H1 (cell line): ENCODE data around the gene STK33. TPM values are rescaled to one million over a fixed set of nuclear protein-coding genes. Genes with fewer than 3 reads are reported as not detected.

ENCODE experiments used
- CTCF ChIA-PET: fragments of 300-600 bp; sonication (Branson Sonifier 250); formaldehyde crosslinking; loops from one replicate; lab custom pipeline; 2021; ENCODE audit not compliant: partially characterized antibody; lab: Charles Lee
- POLR2A ChIA-PET: fragments of 300-600 bp; sonication (Branson Sonifier 250); formaldehyde crosslinking; loops from one replicate; lab custom pipeline; 2021; ENCODE audit warnings: inconsistent platforms; ENCODE audit not compliant: partially characterized antibody; lab: Charles Lee
- DNase-seq, 2 experiments: peaks; one replicate each; pipeline versions ENCODE4 v3.0.0 to v3.0.0-alpha.2; 2010 to 2022; ENCODE audit warnings: low spot score in 2 of 2, low read depth in 1 of 2, mixed read lengths in 1 of 2
- FAIRE-seq: peaks from 2 replicates; lab custom pipeline; 2011; peaks lifted over from hg19 to GRCh38; lab: Jason Lieb, UNC
- H2AFZ ChIP-seq: 2 replicates; pipeline ENCODE4 v1.8.1; 2012; ENCODE audit warnings: low read length, inconsistent platforms
- H2AK5ac ChIP-seq: 2 replicates; pipeline ENCODE4 v1.6.1; 2013; ENCODE audit warnings: low read depth, low read length
- H2BK120ac ChIP-seq: replicated peaks from 2 replicates; pipeline ENCODE3; 2013; ENCODE audit warnings: low read depth, low read length, inconsistent platforms
- H2BK12ac ChIP-seq: 2 replicates; pipeline ENCODE4 v1.6.1; 2013; ENCODE audit warnings: low read depth, low read length
- H2BK15ac ChIP-seq: 2 replicates; pipeline ENCODE4 v1.6.1; 2013; ENCODE audit warnings: low read length
- H2BK20ac ChIP-seq: 2 replicates; pipeline ENCODE4 v1.6.1; 2013; ENCODE audit warnings: low read length
- H2BK5ac ChIP-seq: 2 replicates; pipeline ENCODE4 v1.6.1; 2013; ENCODE audit warnings: low read depth, low read length
- H3K14ac ChIP-seq: 2 replicates; pipeline ENCODE4 v1.6.1; 2013; ENCODE audit warnings: inconsistent platforms; ENCODE audit not compliant: insufficient read length
- H3K18ac ChIP-seq: 2 replicates; pipeline ENCODE4 v1.6.1; 2013; ENCODE audit warnings: low read length; ENCODE audit errors: extremely low read depth
- H3K23ac ChIP-seq: 2 replicates; pipeline ENCODE4 v1.6.1; 2013; ENCODE audit warnings: inconsistent platforms; ENCODE audit not compliant: insufficient read length
- H3K23me2 ChIP-seq: 2 replicates; pipeline ENCODE4 v1.6.1; 2013; ENCODE audit warnings: low read depth, low read length
- H3K27ac ChIP-seq: 2 replicates; pipeline ENCODE4 v1.6.1; 2011; ENCODE audit warnings: low read depth, low read length, inconsistent platforms
- H3K27me3 ChIP-seq, 4 experiments: replicated peaks in 1 of 4; 1 replicate in 1 of 4; 2 replicates in 3 of 4; pipeline versions ENCODE4 v1.6.1 to v1.8.1; 2011 to 2013; ENCODE audit warnings: low read length in 3 of 4, mild to moderate bottlenecking in 3 of 4, inconsistent platforms in 2 of 4, mixed read lengths in 2 of 4, moderate library complexity in 1 of 4; ENCODE audit not compliant: control insufficient read depth in 3 of 4, insufficient read depth in 3 of 4; ENCODE audit errors: extremely low read depth in 1 of 4
- H3K36me3 ChIP-seq, 4 experiments: 2 replicates each; pipeline versions ENCODE4 v1.6.1 to v1.8.1; 2011 to 2013; ENCODE audit warnings: mild to moderate bottlenecking in 4 of 4, low read length in 3 of 4, moderate library complexity in 2 of 4, control low read depth in 1 of 4, inconsistent platforms in 1 of 4; ENCODE audit not compliant: insufficient read depth in 4 of 4, control insufficient read depth in 2 of 4
- H3K4ac ChIP-seq: replicated peaks from 2 replicates; pipeline ENCODE3; 2013; ENCODE audit warnings: low read length, low read depth, mixed read lengths, inconsistent platforms; ENCODE audit not compliant: insufficient read length
- H3K4me1 ChIP-seq, 4 experiments: replicated peaks in 1 of 4; 1 replicate in 1 of 4; 2 replicates in 3 of 4; pipeline versions ENCODE4 v1.6.1 to v1.8.1; 2011 to 2013; ENCODE audit warnings: low read length in 3 of 4, inconsistent platforms in 2 of 4, mixed read lengths in 1 of 4; ENCODE audit not compliant: insufficient read depth in 4 of 4, control insufficient read depth in 3 of 4
- H3K4me2 ChIP-seq, 2 experiments: 2 replicates each; pipeline versions ENCODE4 v1.6.1 to v1.8.1; 2011 to 2013; ENCODE audit warnings: low read depth in 2 of 2, low read length in 2 of 2, control low read depth in 1 of 2, inconsistent platforms in 1 of 2, mild to moderate bottlenecking in 1 of 2; ENCODE audit not compliant: insufficient read depth in 1 of 2
- H3K4me3 ChIP-seq, 4 experiments: fragments of 200-600, 300-600 bp in 1 of 4; sonication (generic), shearing (Covaris generic), sonication (Bioruptor Twin) in 1 of 4; 2 replicates each; pipeline versions ENCODE4 v1.5.1 to v1.8.1; 2011 to 2016; ENCODE audit warnings: low read length in 4 of 4, low read depth in 3 of 4, control low read depth in 2 of 4, inconsistent platforms in 2 of 4, mild to moderate bottlenecking in 2 of 4, mixed read lengths in 1 of 4, moderate library complexity in 1 of 4; ENCODE audit not compliant: insufficient read depth in 2 of 4; ENCODE audit errors: extremely low read depth in 1 of 4
- H3K56ac ChIP-seq: replicated peaks from 2 replicates; pipeline ENCODE3; 2013; ENCODE audit warnings: low read depth, mild to moderate bottlenecking, mixed read lengths, low read length, inconsistent platforms; ENCODE audit not compliant: insufficient read length
- H3K79me1 ChIP-seq: 2 replicates; pipeline ENCODE4 v1.6.1; 2013; ENCODE audit warnings: low read depth, low read length, control low read depth
- H3K79me2 ChIP-seq, 2 experiments: 2 replicates each; pipeline versions ENCODE4 v1.6.1 to v1.8.1; 2012 to 2013; ENCODE audit warnings: low read length in 2 of 2, mild to moderate bottlenecking in 2 of 2, inconsistent platforms in 1 of 2; ENCODE audit not compliant: insufficient read depth in 2 of 2, control insufficient read depth in 1 of 2
- H3K9ac ChIP-seq, 4 experiments: replicated peaks in 1 of 4; 1 replicate in 1 of 4; 2 replicates in 3 of 4; pipeline versions ENCODE4 v1.6.1 to v1.8.1; 2011 to 2013; ENCODE audit warnings: low read depth in 3 of 4, low read length in 3 of 4, control low read depth in 2 of 4, mild to moderate bottlenecking in 2 of 4, moderate library complexity in 2 of 4, inconsistent platforms in 1 of 4; ENCODE audit errors: extremely low read depth in 1 of 4
- H3K9me3 ChIP-seq, 2 experiments: 2 replicates each; pipeline versions ENCODE4 v1.6.1 to v1.8.1; 2012 to 2013; ENCODE audit warnings: mild to moderate bottlenecking in 2 of 2, moderate library complexity in 2 of 2, control low read depth in 1 of 2, inconsistent platforms in 1 of 2, low read depth in 1 of 2, low read length in 1 of 2, mixed read lengths in 1 of 2; ENCODE audit not compliant: insufficient read depth in 2 of 2
- H4K20me1 ChIP-seq, 2 experiments: replicated peaks in 1 of 2; 2 replicates each; pipeline versions ENCODE3 to v1.8.1; 2011 to 2013; ENCODE audit warnings: inconsistent platforms in 2 of 2, low read length in 2 of 2, mild to moderate bottlenecking in 1 of 2; ENCODE audit not compliant: insufficient read depth in 2 of 2, control insufficient read depth in 1 of 2
- H4K5ac ChIP-seq: 2 replicates; pipeline ENCODE4 v1.6.1; 2013; ENCODE audit warnings: low read length, low read depth, mixed read lengths, inconsistent platforms; ENCODE audit not compliant: insufficient read length
- H4K8ac ChIP-seq: 2 replicates; pipeline ENCODE4 v1.8.0; 2013; ENCODE audit warnings: mild to moderate bottlenecking, moderate library complexity, low read length, inconsistent platforms; ENCODE audit not compliant: insufficient read depth; ENCODE audit errors: extremely low read depth
- H4K91ac ChIP-seq: replicated peaks from 2 replicates; pipeline ENCODE3; 2013; ENCODE audit warnings: low read length, mixed read lengths, inconsistent platforms; ENCODE audit not compliant: insufficient read length
- CTBP2 ChIP-seq: IDR thresholded peaks from 2 replicates; pipeline ENCODE4 v1.7.0; 2011; ENCODE audit warnings: borderline replicate concordance, mild to moderate bottlenecking, moderate library complexity, mixed read lengths, low read length; ENCODE audit not compliant: insufficient read depth, insufficient read length
- EZH2 ChIP-seq: fragments of 200-600 bp; sonication (generic); IDR thresholded peaks from 2 replicates; pipeline ENCODE4 v1.7.1; 2012; ENCODE audit warnings: low read depth, mild to moderate bottlenecking, moderate library complexity, low read length, inconsistent platforms; ENCODE audit not compliant: severe bottlenecking
- FOSL1 ChIP-seq: IDR thresholded peaks from 2 replicates; pipeline ENCODE4 v1.6.1; 2011; ENCODE audit warnings: mild to moderate bottlenecking, low read depth, low read length, moderate library complexity; ENCODE audit not compliant: insufficient read depth
- MAX ChIP-seq: IDR thresholded peaks from 2 replicates; pipeline ENCODE4 v1.6.1; 2012; ENCODE audit warnings: inconsistent platforms
- POLR2AphosphoS5 ChIP-seq: IDR thresholded peaks from 2 replicates; pipeline ENCODE4 v1.6.1; 2011; ENCODE audit warnings: low read depth, low read length
- RNF2 ChIP-seq: fragments of 200-900, 300-1000 bp; sonication (generic); IDR thresholded peaks from 2 replicates; pipeline ENCODE4 v1.7.1; 2016; ENCODE audit warnings: borderline replicate concordance, low read depth, mild to moderate bottlenecking, antibody characterized with exemption, low read length; ENCODE audit not compliant: poor library complexity, severe bottlenecking; ENCODE audit errors: missing control alignments
- RXRA ChIP-seq: IDR thresholded peaks from 2 replicates; pipeline ENCODE4 v1.6.1; 2011; ENCODE audit warnings: low read depth, mild to moderate bottlenecking, low read length, moderate library complexity; ENCODE audit not compliant: insufficient read depth
- TCF12 ChIP-seq: IDR thresholded peaks from 2 replicates; pipeline ENCODE4 v1.6.1; 2011; ENCODE audit warnings: low read depth, mild to moderate bottlenecking, low read length
- WGBS, 2 experiments: shearing (Covaris generic) in 1 of 2; methylation state at CpG; one replicate each; pipeline versions ENCODE4 v1.1.6 to v1.1.7; 2013 to 2015; ENCODE audit warnings: low lambda C conversion rate in 2 of 2, mixed read lengths in 2 of 2, inconsistent platforms in 1 of 2, low coverage in 1 of 2, missing lambda C conversion rate in 1 of 2; ENCODE audit not compliant: insufficient replicate concordance in 2 of 2, insufficient coverage in 1 of 2, insufficient read length in 1 of 2; ENCODE audit errors: extremely low coverage in 1 of 2, missing lambda C conversion rate in 1 of 2; 5-methylcytosine and 5-hydroxymethylcytosine counted together
- polyA plus RNA-seq, 7 experiments: library from polyadenylated mRNA; depleted of rRNA in 3 of 7; stranded (reverse) in 5 of 7; unstranded in 2 of 7; fragments of >200 nt in 5 of 7; fragments of 200-250 nt in 2 of 7; gene quantifications; 1 replicate in 5 of 7; 2 replicates in 1 of 7; 4 replicates in 1 of 7; pipeline versions ENCODE4 v1.2.1 to v1.2.3, GENCODE V29; 2011 to 2013; ENCODE audit warnings: missing spikeins in 2 of 7, mixed read lengths in 2 of 7
- total RNA-seq: library from RNA; stranded (reverse); fragmentation: NEBNext Ultra II Directional; extraction: Animal tissue kit (Norgen Biotek cat#: 25700); gene quantifications from 2 replicates; pipeline ENCODE4 v1.2.1, GENCODE V29; 2021

Gene STK33
- total and polyA plus RNA-seq, 2 of the 8 experiments (the other 6 are each of a cell fraction or from before 2014, with no cell fraction given) = 8.8 to 25.1 TPM

DNA sequence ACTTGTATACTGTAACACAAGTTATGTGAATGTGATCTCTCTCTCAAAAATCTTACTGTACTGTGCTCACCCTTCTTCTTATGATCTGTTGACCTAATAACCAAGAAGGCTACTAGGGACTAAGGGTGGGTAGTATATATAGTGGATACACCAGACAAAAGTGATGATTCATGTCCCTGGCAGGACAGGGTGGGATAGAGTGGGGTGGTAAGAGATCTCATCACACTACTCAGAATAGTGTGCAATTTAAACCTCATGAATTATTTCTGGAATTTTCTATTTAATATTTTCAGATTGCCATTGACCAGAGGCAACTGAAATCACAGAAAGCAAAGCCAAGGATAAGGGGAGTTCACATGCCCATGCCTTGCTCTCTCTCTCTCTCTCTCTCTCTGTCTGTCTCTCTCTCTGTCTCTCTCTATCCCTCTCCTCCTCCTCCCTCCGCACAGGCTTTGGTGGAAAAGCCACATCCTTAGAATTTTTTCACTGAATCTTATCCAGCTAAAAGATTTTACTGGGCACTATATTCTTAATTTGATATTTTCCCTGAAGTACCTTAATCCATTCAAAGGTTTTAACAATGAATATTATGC lies 12.0 kb upstream of the STK33 start:
- Histone ChIP-seq H2BK5ac (no peak overlapping the region), H2BK120ac (no peak overlapping the region), H2BK15ac (no peak overlapping the region)
- TF ChIP-seq TCF12 = no peak
- TF ChIP-seq RXRA = no peak
- TF ChIP-seq EZH2 = no peak
- no peak for TF ChIP-seq RNF2
- TF ChIP-seq CTBP2 = no peak
- no peak for TF ChIP-seq POLR2AphosphoS5
- no peak for TF ChIP-seq FOSL1
- no peak for TF ChIP-seq MAX

More for the DNA sequence above, 12.0 kb upstream of the STK33 start:
- H2AK5ac ChIP-seq = no peak overlapping the region
- no peak overlapping the region for H2BK20ac ChIP-seq
- H3K23ac ChIP-seq = no peak overlapping the region
- no peaks in the 10 kb centered on the region for H3K79me2 ChIP-seq
- H3K14ac ChIP-seq = no peak overlapping the region
- H3K4me2 ChIP-seq = no peak overlapping the region
- H3K27me3 ChIP-seq = no peaks in the 10 kb centered on the region
- H3K9me3 ChIP-seq = no peaks in the 10 kb centered on the region
- 80% methylated on average over 1 of the region's 1 CpG; no CpG with 5 or more reads in 1 of the 2 experiments for WGBS, 2 experiments
- no peak overlapping the region for H3K9ac ChIP-seq
- FAIRE-seq (no peak), DNase-seq (no peak)
- H3K36me3 ChIP-seq = no peaks in the 10 kb centered on the region
- no peaks in the 10 kb centered on the region for H3K4me1 ChIP-seq
- no peak overlapping the region for H3K4me3 ChIP-seq
- no peak overlapping the region for H3K4ac ChIP-seq
- no peak overlapping the region for H3K27ac ChIP-seq
- H4K20me1 ChIP-seq = no peaks in the 10 kb centered on the region
- H3K23me2 ChIP-seq = no peaks in the 10 kb centered on the region
- H3K56ac ChIP-seq = no peak overlapping the region
- ChIA-PET POLR2A (interaction anchor here (0.9 to 3.5 kb wide), 2 partner anchors 66 to 77 kb away, joined by 3 to 16 read pairs; partner anchors contain the start of genes RPL27A and TRIM66), CTCF (no interaction called here)
- no peak overlapping the region for H4K91ac ChIP-seq
- H4K5ac ChIP-seq = no peak overlapping the region
- no peaks in the 10 kb centered on the region for H3K79me1 ChIP-seq
- H2BK12ac ChIP-seq = no peak overlapping the region
- no peak overlapping the region for H4K8ac ChIP-seq
- no peak overlapping the region for H3K18ac ChIP-seq
- H2AFZ ChIP-seq = no peak overlapping the region
